ENCODE measurements around the gene ZNFX1.

GRCh38 chr20:49228676-49229075 is 49.2 kb downstream of the ZNFX1 start:
- TF ChIP-seq USF2 (CRISPR knock-in tag; IDR thresholded peaks at IDR 0.05) (no peak), NR3C1 (CRISPR knock-in tag; IDR thresholded peaks at IDR 0.05) (no peak), CBX5 (IDR thresholded peaks at IDR 0.05; ENCODE audit: borderline replicate concordance, low read depth) (no peak)
